Neural progenitor cell (in vitro differentiated cells): ENCODE measurements around the gene HLA-DQA2. TPM values are rescaled to one million over a fixed set of nuclear protein-coding genes. Genes with fewer than 3 reads are reported as not detected.

Experiments
- DNase-seq: peaks from one replicate; pipeline ENCODE4 v3.0.0-alpha.2; 2016; ENCODE audit warnings: low spot score
- H2AFZ ChIP-seq: fragments of 200-600 bp; sonication (generic); replicated peaks from 2 replicates; pipeline ENCODE4 v1.6.1; 2016; ENCODE audit warnings: antibody characterized with exemption
- H3F3A ChIP-seq: fragments of 200-600 bp; sonication (generic); 2 replicates; pipeline ENCODE4 v1.6.1; 2016; ENCODE audit warnings: antibody characterized with exemption, low read depth
- H3K27ac ChIP-seq: fragments of 200-600 bp; sonication (generic); 2 replicates; pipeline ENCODE4 v1.5.1; 2016; ENCODE audit warnings: mild to moderate bottlenecking
- H3K27me3 ChIP-seq: fragments of 200-600 bp; sonication (generic); 2 replicates; pipeline ENCODE4 v1.6.1; 2016; ENCODE audit warnings: mild to moderate bottlenecking, moderate library complexity
- H3K36me3 ChIP-seq: fragments of 200-600 bp; sonication (generic); 2 replicates; pipeline ENCODE4 v1.5.1; 2016
- H3K4me1 ChIP-seq: fragments of 200-600 bp; sonication (generic); 2 replicates; pipeline ENCODE4 v1.6.1; 2016; ENCODE audit warnings: mixed run types
- H3K4me2 ChIP-seq: fragments of 200-600 bp; sonication (generic); 2 replicates; pipeline ENCODE4 v1.6.1; 2016
- H3K4me3 ChIP-seq: fragments of 200-600 bp; sonication (generic); 2 replicates; pipeline ENCODE4 v1.5.1; 2016
- H3K79me2 ChIP-seq: fragments of 200-600 bp; sonication (generic); 2 replicates; pipeline ENCODE4 v1.6.1; 2016; ENCODE audit warnings: low read depth
- H3K9ac ChIP-seq: fragments of 200-600 bp; sonication (generic); 2 replicates; pipeline ENCODE4 v1.6.1; 2016
- H3K9me3 ChIP-seq: fragments of 200-600 bp; sonication (generic); 2 replicates; pipeline ENCODE4 v1.5.1; 2016; ENCODE audit warnings: low read depth
- H4K20me1 ChIP-seq: fragments of 200-600 bp; sonication (generic); 2 replicates; pipeline ENCODE4 v1.6.1; 2016; ENCODE audit warnings: low read depth
- H3K27ac Mint-ChIP-seq: 3 replicates; pipeline ENCODE4 v1.8.0; 2021; ENCODE audit warnings: mixed read lengths
- H3K27me3 Mint-ChIP-seq: 2 replicates; pipeline ENCODE4 v1.8.0; 2022; ENCODE audit warnings: low read depth, mild to moderate bottlenecking, inconsistent platforms, moderate library complexity, mixed read lengths; ENCODE audit not compliant: insufficient read depth
- H3K36me3 Mint-ChIP-seq: 3 replicates; pipeline ENCODE4 v1.8.0; 2021; ENCODE audit warnings: mixed read lengths
- H3K4me1 Mint-ChIP-seq: 3 replicates; pipeline ENCODE4 v1.8.0; 2021; ENCODE audit warnings: mixed read lengths
- H3K4me3 Mint-ChIP-seq: 3 replicates; pipeline ENCODE4 v1.8.0; 2021; ENCODE audit warnings: mild to moderate bottlenecking, moderate library complexity, mixed read lengths
- H3K9me3 Mint-ChIP-seq: 3 replicates; pipeline ENCODE4 v1.8.0; 2020; ENCODE audit warnings: mixed read lengths
- EZH2 ChIP-seq: fragments of 200-600 bp; sonication (generic); IDR thresholded peaks from 2 replicates; pipeline ENCODE4 v1.6.1; 2017; ENCODE audit warnings: antibody characterized with exemption, mild to moderate bottlenecking, moderate library complexity
- EZH2phosphoT487 ChIP-seq: fragments of 200-600 bp; sonication (generic); IDR thresholded peaks from 2 replicates; pipeline ENCODE4 v1.6.1; 2017; ENCODE audit warnings: antibody characterized with exemption
- total RNA-seq: library from RNA; depleted of rRNA; stranded (reverse); fragments of >200 nt; gene quantifications from 2 replicates; pipeline ENCODE4 v1.2.3, GENCODE V29; 2015; ENCODE audit warnings: low replicate concordance
- TF ChIP-seq, protein P1 (sequence below): fragments of 200-600 bp; sonication (generic); IDR thresholded peaks from 2 replicates; pipeline ENCODE4 v1.5.1; 2017; ENCODE audit warnings: antibody characterized with exemption, mild to moderate bottlenecking

Gene HLA-DQA2
- not detected in 2 replicates for total RNA-seq

- Histone ChIP-seq H3K9ac (no peak within 1 kb of the TSS), H2AFZ (no peak within 1 kb of the TSS), H3K4me3 (no peak within 1 kb of the TSS), H3K4me1 (no peaks in the 10 kb centered on the region), H3K27me3 (no peaks in the 10 kb centered on the region), H3K79me2 (no peaks in the 10 kb centered on the region), H3K36me3 (no peaks in the 10 kb centered on the region), H3F3A (no peaks in the 10 kb centered on the region), H3K9me3 (no peaks in the 10 kb centered on the region), H4K20me1 (no peaks in the 10 kb centered on the region), H3K4me2 (no peak within 1 kb of the TSS), H3K27ac (no peak within 1 kb of the TSS)
- Mint-ChIP-seq H3K9me3 (no peaks in the 10 kb centered on the region), H3K4me3 (no peak within 1 kb of the TSS), H3K36me3 (no peaks in the 10 kb centered on the region), H3K4me1 (no peaks in the 10 kb centered on the region), H3K27ac (no peak within 1 kb of the TSS), H3K27me3 (no peaks in the 10 kb centered on the region)
- DNase-seq: no peak
- TF ChIP-seq EZH2phosphoT487 (no peak), EZH2 (no peak)
- TF ChIP-seq, protein P1, sequence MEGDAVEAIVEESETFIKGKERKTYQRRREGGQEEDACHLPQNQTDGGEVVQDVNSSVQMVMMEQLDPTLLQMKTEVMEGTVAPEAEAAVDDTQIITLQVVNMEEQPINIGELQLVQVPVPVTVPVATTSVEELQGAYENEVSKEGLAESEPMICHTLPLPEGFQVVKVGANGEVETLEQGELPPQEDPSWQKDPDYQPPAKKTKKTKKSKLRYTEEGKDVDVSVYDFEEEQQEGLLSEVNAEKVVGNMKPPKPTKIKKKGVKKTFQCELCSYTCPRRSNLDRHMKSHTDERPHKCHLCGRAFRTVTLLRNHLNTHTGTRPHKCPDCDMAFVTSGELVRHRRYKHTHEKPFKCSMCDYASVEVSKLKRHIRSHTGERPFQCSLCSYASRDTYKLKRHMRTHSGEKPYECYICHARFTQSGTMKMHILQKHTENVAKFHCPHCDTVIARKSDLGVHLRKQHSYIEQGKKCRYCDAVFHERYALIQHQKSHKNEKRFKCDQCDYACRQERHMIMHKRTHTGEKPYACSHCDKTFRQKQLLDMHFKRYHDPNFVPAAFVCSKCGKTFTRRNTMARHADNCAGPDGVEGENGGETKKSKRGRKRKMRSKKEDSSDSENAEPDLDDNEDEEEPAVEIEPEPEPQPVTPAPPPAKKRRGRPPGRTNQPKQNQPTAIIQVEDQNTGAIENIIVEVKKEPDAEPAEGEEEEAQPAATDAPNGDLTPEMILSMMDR: no peak
Measured at GRCh38 chr6:32741031-32741960, at the start of gene HLA-DQA2. Gene HLA-DQA2, plus strand, starts transcription at chr6:32741391. Its CDS starts 53 bp downstream, at chr6:32741444.

- peak; percentile 64 for DNase-seq
Measured at GRCh38 chr6:32692019-32692418, 49.2 kb upstream of the HLA-DQA2 start.

GRCh38 chr6:32697031-32697430, 44.2 kb upstream of the HLA-DQA2 start:
- Histone ChIP-seq H3K4me2 (no peak overlapping the region), H4K20me1 (no peaks in the 10 kb centered on the region), H2AFZ (no peak overlapping the region), H3K4me1 (no peaks in the 10 kb centered on the region), H3K36me3 (no peaks in the 10 kb centered on the region), H3K27ac (no peak overlapping the region), H3K9ac (no peak overlapping the region), H3K4me3 (no peak overlapping the region), H3K27me3 (no peaks in the 10 kb centered on the region), H3K79me2 (no peaks in the 10 kb centered on the region), H3F3A (no peaks in the 10 kb centered on the region), H3K9me3 (no peaks in the 10 kb centered on the region)
- no peak overlapping the region for H3K27ac Mint-ChIP-seq
- no peaks in the 10 kb centered on the region for H3K36me3 Mint-ChIP-seq
- peaks cover 2% of the 10 kb centered on the region for H3K27me3 Mint-ChIP-seq
- no peak overlapping the region for H3K4me3 Mint-ChIP-seq
- DNase-seq: no peak
- TF ChIP-seq, protein P1: no peak
- TF ChIP-seq EZH2 (no peak), EZH2phosphoT487 (no peak)
- H3K9me3 Mint-ChIP-seq: peaks cover 4% of the 10 kb centered on the region
- no peaks in the 10 kb centered on the region for H3K4me1 Mint-ChIP-seq

More at GRCh38 chr6:32692019-32692418, 49.2 kb upstream of the HLA-DQA2 start:
- no peak overlapping the region for H3K4me3 ChIP-seq
- peaks cover 4% of the 10 kb centered on the region for H3K9me3 Mint-ChIP-seq
- H3K9me3 ChIP-seq: no peaks in the 10 kb centered on the region
- H3K27ac Mint-ChIP-seq: no peak overlapping the region
- no peaks in the 10 kb centered on the region for H3K4me1 ChIP-seq
- TF ChIP-seq EZH2 (no peak), EZH2phosphoT487 (no peak)
- TF ChIP-seq, protein P1: peak; percentile 65
- H3F3A ChIP-seq: no peaks in the 10 kb centered on the region
- no peaks in the 10 kb centered on the region for H3K36me3 Mint-ChIP-seq
- H3K36me3 ChIP-seq: no peaks in the 10 kb centered on the region
- H3K9ac ChIP-seq: no peak overlapping the region
- peaks cover 2% of the 10 kb centered on the region for H3K27me3 Mint-ChIP-seq
- no peaks in the 10 kb centered on the region for H3K4me1 Mint-ChIP-seq
- H3K4me2 ChIP-seq: no peak overlapping the region
- no peak overlapping the region for H3K27ac ChIP-seq
- H2AFZ ChIP-seq: no peak overlapping the region
- no peaks in the 10 kb centered on the region for H3K79me2 ChIP-seq
- H3K4me3 Mint-ChIP-seq: no peak overlapping the region
- no peaks in the 10 kb centered on the region for H3K27me3 ChIP-seq
- no peaks in the 10 kb centered on the region for H4K20me1 ChIP-seq
